Activated CD8-positive, alpha-beta memory T cell treated with anti-CD3 and anti-CD28 coated beads for 48 hours (primary cell): ENCODE measurements around the gene PIK3CD.

Source experiments
- DNase-seq, 3 experiments: peaks; one replicate each; pipeline ENCODE4 v3.0.0-alpha.2; 2020; ENCODE audit warnings: low read depth in 2 of 3, low spot score in 2 of 3

The PIK3CD gene

GRCh38 chr1:9766759-9767442, 115.4 kb downstream of the PIK3CD start:
- no peak for DNase-seq

GRCh38 chr1:9767964-9768668, 116.6 kb downstream of the PIK3CD start:
- no peak for DNase-seq

GRCh38 chr1:9768983-9769382, 117.5 kb downstream of the PIK3CD start:
- no peak for DNase-seq

GRCh38 chr1:9770298-9770697, 118.8 kb downstream of the PIK3CD start:
- DNase-seq, result no peak

GRCh38 chr1:9774712-9775679, 123.5 kb downstream of the PIK3CD start:
- DNase-seq, result no peak

GRCh38 chr1:9776685-9777084, 125.2 kb downstream of the PIK3CD start:
- no peak for DNase-seq
